ENCODE results near the gene PPP6C. TPM values are rescaled to one million over a fixed set of nuclear protein-coding genes. Genes with fewer than 3 reads are reported as not detected.
"Not testable (repeated sequence)": the region's sequence is repeated elsewhere in the genome, so short reads cannot be mapped to it uniquely, and the experiment has no call there.

Gene PPP6C
- total RNA-seq, 1 experiment from 2014 or later = 53.3 TPM

- Histone ChIP-seq H3K23ac (ENCODE audit: insufficient read length, low read depth, low read length) (no peak overlapping the region), H3K9me3 (ENCODE audit: control insufficient read depth, low read depth, low read length) (no peaks in the 10 kb centered on the region), H2BK5ac (ENCODE audit: insufficient read length, low read length) (no peak overlapping the region), H3K79me2 (ENCODE audit: insufficient read depth, low read length) (no peaks in the 10 kb centered on the region), H4K91ac (ENCODE audit: insufficient read length, low read depth, low read length) (no peak overlapping the region), H3K56ac (ENCODE audit: insufficient read length, low read depth, low read length) (no peak overlapping the region), H2BK120ac (ENCODE audit: low read depth, low read length, poor library complexity, severe bottlenecking) (no peak overlapping the region), H3K27ac (ENCODE audit: insufficient read length, low read depth, low read length) (no peak overlapping the region), H4K8ac (replicated peaks; ENCODE audit: insufficient read length, low read depth, low read length) (no peak overlapping the region), H3K9ac (ENCODE audit: extremely low read depth, insufficient read length, low read length) (no peak overlapping the region), H2AFZ (ENCODE audit: low read length) (no peak overlapping the region), H2BK12ac (ENCODE audit: insufficient read length, low read depth, low read length) (no peak overlapping the region), H4K20me1 (ENCODE audit: control insufficient read depth, insufficient read depth, insufficient read length) (no peaks in the 10 kb centered on the region), H4K5ac (ENCODE audit: insufficient read length, low read depth, low read length) (no peak overlapping the region), H3K4me1 (ENCODE audit: insufficient read depth, low read length) (no peaks in the 10 kb centered on the region), H3K18ac (ENCODE audit: insufficient read length, low read depth, low read length) (no peak overlapping the region), H3K23me2 (ENCODE audit: insufficient read length, low read depth, low read length, poor library complexity, severe bottlenecking) (no peaks in the 10 kb centered on the region), H3K4ac (ENCODE audit: low read depth, low read length) (no peak overlapping the region), H3K4me2 (ENCODE audit: insufficient read depth, insufficient read length, low read length) (no peak overlapping the region), H3K27me3 (ENCODE audit: insufficient read depth, low read length) (no peaks in the 10 kb centered on the region), H2AK5ac (ENCODE audit: insufficient read length, low read length) (no peak overlapping the region), H3K14ac (ENCODE audit: insufficient read depth, low read length) (no peak overlapping the region), H2BK20ac (ENCODE audit: low read depth, low read length, poor library complexity, severe bottlenecking) (no peak overlapping the region), H3K79me1 (ENCODE audit: insufficient read depth, low read depth, low read length, poor library complexity, severe bottlenecking) (no peaks in the 10 kb centered on the region), H3T11ph (ENCODE audit: low read length) (no peak overlapping the region), H2BK15ac (ENCODE audit: low read depth, low read length) (no peak overlapping the region)
- H3K36me3 Mint-ChIP-seq (ENCODE audit: insufficient read depth in 1 of 3, low read depth in 3 of 3) = peaks cover 6 to 19% (median 7%) of the 10 kb centered on the region in 3 experiments; a peak in 5 of 7 replicates
- no CpG with 5 or more reads among the region's 6 CpGs for WGBS (ENCODE audit: extremely low coverage, insufficient read length, low lambda C conversion rate)
- no peak for DNase-seq
- H3K9me3 Mint-ChIP-seq = no peaks in the 10 kb centered on the region
- TF ChIP-seq CTCF (conservative IDR thresholded peaks at IDR 0.05) = no peak
- no peaks in the 10 kb centered on the region for H3K27me3 Mint-ChIP-seq (ENCODE audit: low read depth)
- no peak overlapping the region; a peak in 1 of 7 replicates for H3K27ac Mint-ChIP-seq
- no peak overlapping the region for H3K4me3 Mint-ChIP-seq
- H3K4me1 Mint-ChIP-seq = no peaks in the 10 kb centered on the region
These were observed 38.2 kb upstream of the PPP6C start for GRCh38 chr9:125227761-125228160.

- not testable (repeated sequence) for H3K9me3 ChIP-seq (ENCODE audit: control insufficient read depth, low read depth, low read length); H4K91ac ChIP-seq (ENCODE audit: insufficient read length, low read depth, low read length); H3T11ph ChIP-seq (ENCODE audit: low read length); DNase-seq; H2BK20ac ChIP-seq (ENCODE audit: low read depth, low read length, poor library complexity, severe bottlenecking); H2AK5ac ChIP-seq (ENCODE audit: insufficient read length, low read length); H4K8ac ChIP-seq (replicated peaks; ENCODE audit: insufficient read length, low read depth, low read length); H3K9ac ChIP-seq (ENCODE audit: extremely low read depth, insufficient read length, low read length); H4K5ac ChIP-seq (ENCODE audit: insufficient read length, low read depth, low read length); H3K27ac Mint-ChIP-seq; H2BK120ac ChIP-seq (ENCODE audit: low read depth, low read length, poor library complexity, severe bottlenecking); H3K4me1 ChIP-seq (ENCODE audit: insufficient read depth, low read length); H3K23me2 ChIP-seq (ENCODE audit: insufficient read length, low read depth, low read length, poor library complexity, severe bottlenecking); H3K14ac ChIP-seq (ENCODE audit: insufficient read depth, low read length); H3K4me1 Mint-ChIP-seq; H3K27ac ChIP-seq (ENCODE audit: insufficient read length, low read depth, low read length); H3K4me2 ChIP-seq (ENCODE audit: insufficient read depth, insufficient read length, low read length); H2BK12ac ChIP-seq (ENCODE audit: insufficient read length, low read depth, low read length); H2AFZ ChIP-seq (ENCODE audit: low read length); H3K79me1 ChIP-seq (ENCODE audit: insufficient read depth, low read depth, low read length, poor library complexity, severe bottlenecking); H3K23ac ChIP-seq (ENCODE audit: insufficient read length, low read depth, low read length); H3K79me2 ChIP-seq (ENCODE audit: insufficient read depth, low read length); H3K56ac ChIP-seq (ENCODE audit: insufficient read length, low read depth, low read length); H2BK5ac ChIP-seq (ENCODE audit: insufficient read length, low read length); H3K27me3 Mint-ChIP-seq (ENCODE audit: low read depth); H4K20me1 ChIP-seq (ENCODE audit: control insufficient read depth, insufficient read depth, insufficient read length); H3K18ac ChIP-seq (ENCODE audit: insufficient read length, low read depth, low read length); H3K9me3 Mint-ChIP-seq; H3K27me3 ChIP-seq (ENCODE audit: insufficient read depth, low read length); H3K4me3 Mint-ChIP-seq; H3K4ac ChIP-seq (ENCODE audit: low read depth, low read length); H2BK15ac ChIP-seq (ENCODE audit: low read depth, low read length)
- H3K36me3 Mint-ChIP-seq (ENCODE audit: insufficient read depth in 1 of 3, low read depth in 3 of 3) = peaks cover 13 to 24% (median 16%) of the 10 kb centered on the region in 3 experiments; a peak in 5 of 7 replicates
These were observed 35.3 kb upstream of the PPP6C start for GRCh38 chr9:125224858-125225257.

Data from H9 (cell line).